Left ventricle myocardium inferior (tissue), 1 donor: ENCODE measurements around the gene ADD3. TPM values are rescaled to one million over a fixed set of nuclear protein-coding genes. Genes with fewer than 3 reads are reported as not detected.
A peak's percentile ranks its signal among the peaks of the same experiment; 100 is the strongest.

Experiments used
- DNase-seq: peaks from one replicate; pipeline ENCODE4 v3.0.0-alpha.2; 2020
- H3K27ac ChIP-seq: fragments of 200-600 bp; replicated peaks from 2 replicates; pipeline ENCODE4 v1.8.0; 2021
- H3K27me3 ChIP-seq: fragments of 200-600 bp; 2 replicates; pipeline ENCODE4 v1.8.0; 2021; ENCODE audit warnings: low read depth
- H3K36me3 ChIP-seq: fragments of 200-600 bp; 2 replicates; pipeline ENCODE4 v1.8.0; 2021
- H3K4me1 ChIP-seq: fragments of 200-600 bp; 2 replicates; pipeline ENCODE4 v1.8.0; 2021
- H3K4me3 ChIP-seq: fragments of 200-600 bp; 2 replicates; pipeline ENCODE4 v1.8.0; 2021; ENCODE audit warnings: mild to moderate bottlenecking, moderate library complexity
- H3K9me3 ChIP-seq: fragments of 200-600 bp; replicated peaks from 2 replicates; pipeline ENCODE4 v1.8.0; 2021
- intact Hi-C: fragments of 100-400 bp; cut with micrococcal nuclease; formaldehyde crosslinking; loops from one replicate; pipeline ENCODE4 v1.11.0; 2022
- total RNA-seq: library from RNA; stranded (reverse); fragmentation: NEBNext Ultra II Directional; extraction: Animal tissue kit (Norgen Biotek cat#: 25700); gene quantifications from one replicate; pipeline ENCODE4 v1.2.1, GENCODE V29; 2021
- TF ChIP-seq, protein P1 (sequence below): fragments of 200-600 bp; IDR thresholded peaks from 2 replicates; pipeline ENCODE4 v1.8.0; 2021; ENCODE audit warnings: antibody characterized with exemption, mild to moderate bottlenecking, borderline replicate concordance
- donor health status: DM: no; HTN: yes; CAD: no; lungs with severe emphysema.

Gene ADD3
- total RNA-seq, 1 donor from 2014 or later = 113 TPM

GRCh38 chr10:110170142-110170971 lies 162.6 kb downstream of the ADD3 start:
- H3K36me3 ChIP-seq = no peaks in the 10 kb centered on the region
- peak overlapping the region; percentile 82 for H3K27ac ChIP-seq
- TF ChIP-seq, protein P1, sequence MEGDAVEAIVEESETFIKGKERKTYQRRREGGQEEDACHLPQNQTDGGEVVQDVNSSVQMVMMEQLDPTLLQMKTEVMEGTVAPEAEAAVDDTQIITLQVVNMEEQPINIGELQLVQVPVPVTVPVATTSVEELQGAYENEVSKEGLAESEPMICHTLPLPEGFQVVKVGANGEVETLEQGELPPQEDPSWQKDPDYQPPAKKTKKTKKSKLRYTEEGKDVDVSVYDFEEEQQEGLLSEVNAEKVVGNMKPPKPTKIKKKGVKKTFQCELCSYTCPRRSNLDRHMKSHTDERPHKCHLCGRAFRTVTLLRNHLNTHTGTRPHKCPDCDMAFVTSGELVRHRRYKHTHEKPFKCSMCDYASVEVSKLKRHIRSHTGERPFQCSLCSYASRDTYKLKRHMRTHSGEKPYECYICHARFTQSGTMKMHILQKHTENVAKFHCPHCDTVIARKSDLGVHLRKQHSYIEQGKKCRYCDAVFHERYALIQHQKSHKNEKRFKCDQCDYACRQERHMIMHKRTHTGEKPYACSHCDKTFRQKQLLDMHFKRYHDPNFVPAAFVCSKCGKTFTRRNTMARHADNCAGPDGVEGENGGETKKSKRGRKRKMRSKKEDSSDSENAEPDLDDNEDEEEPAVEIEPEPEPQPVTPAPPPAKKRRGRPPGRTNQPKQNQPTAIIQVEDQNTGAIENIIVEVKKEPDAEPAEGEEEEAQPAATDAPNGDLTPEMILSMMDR = no peak
- intact Hi-C loops = no loop called here
- peak overlapping the region; percentile 22 for H3K4me3 ChIP-seq
- H3K27me3 ChIP-seq = peaks cover 37% of the 10 kb centered on the region
- peaks cover 38% of the 10 kb centered on the region for H3K4me1 ChIP-seq
- no peak for DNase-seq
- no peaks in the 10 kb centered on the region for H3K9me3 ChIP-seq

DNA sequence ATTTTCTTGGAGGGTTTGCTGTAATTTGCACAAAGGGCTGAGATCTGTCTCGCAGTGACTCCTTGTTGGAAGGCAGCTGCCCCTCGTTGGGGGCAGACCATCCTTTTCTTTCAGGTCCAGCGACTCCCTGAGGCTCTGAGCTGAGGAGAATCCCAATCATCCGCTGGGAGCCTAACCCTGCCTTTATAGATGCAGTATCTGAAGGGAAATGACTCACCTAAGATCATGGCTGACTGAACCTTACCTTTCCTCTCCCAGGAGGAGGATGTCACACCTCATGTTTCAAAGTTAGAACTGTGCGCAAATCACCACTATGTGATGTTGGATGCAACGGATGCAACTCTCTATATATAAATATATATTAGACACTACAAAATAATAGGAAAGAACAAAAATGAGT lies 163.2 kb downstream of the ADD3 start:
- Histone ChIP-seq H3K36me3 (no peaks in the 10 kb centered on the region), H3K4me3 (peak overlapping the region; percentile 9), H3K27me3 (peaks cover 34% of the 10 kb centered on the region), H3K4me1 (peaks cover 44% of the 10 kb centered on the region), H3K27ac (peak overlapping the region; percentile 82), H3K9me3 (no peaks in the 10 kb centered on the region)
- intact Hi-C loops = no loop called here
- TF ChIP-seq, protein P1 = no peak
- DNase-seq = no peak

- Histone ChIP-seq H3K36me3 (no peaks in the 10 kb centered on the region), H3K4me3 (no peak overlapping the region), H3K27me3 (peaks cover 25% of the 10 kb centered on the region), H3K27ac (peak overlapping the region; percentile 82), H3K9me3 (no peaks in the 10 kb centered on the region), H3K4me1 (peaks cover 55% of the 10 kb centered on the region)
- DNase-seq = no peak
- TF ChIP-seq, protein P1 = no peak
- intact Hi-C loops = no loop called here
Observed at GRCh38 chr10:110172155-110172554, 164.4 kb downstream of the ADD3 start.

DNA sequence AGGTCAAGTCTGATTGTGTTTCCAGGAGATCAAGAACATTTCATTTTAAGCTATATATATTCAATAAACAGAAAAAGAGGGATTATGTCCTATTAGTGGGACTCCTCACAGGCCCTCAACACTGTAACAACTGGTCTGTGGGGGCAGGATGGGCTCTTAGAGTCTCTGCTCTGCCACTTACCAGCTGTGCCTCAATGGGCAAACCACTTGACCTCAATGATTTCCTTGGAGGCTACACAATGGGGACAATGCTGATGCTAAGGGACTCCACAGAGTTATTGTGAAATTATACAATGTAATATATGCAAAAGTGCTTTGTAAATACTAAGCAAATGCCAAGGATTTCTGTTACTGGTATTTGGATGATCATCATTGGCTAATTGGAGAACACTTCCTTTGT lies 166.4 kb downstream of the ADD3 start:
- H3K27ac ChIP-seq = no peak overlapping the region
- H3K36me3 ChIP-seq = no peaks in the 10 kb centered on the region
- no peak overlapping the region for H3K4me3 ChIP-seq
- intact Hi-C loops = no loop called here
- H3K27me3 ChIP-seq = peaks cover 6% of the 10 kb centered on the region
- no peak for DNase-seq
- no peaks in the 10 kb centered on the region for H3K9me3 ChIP-seq
- TF ChIP-seq, protein P1 = no peak
- peaks cover 40% of the 10 kb centered on the region for H3K4me1 ChIP-seq

- no peaks in the 10 kb centered on the region for H3K9me3 ChIP-seq
- H3K36me3 ChIP-seq = no peaks in the 10 kb centered on the region
- intact Hi-C loops = no loop called here
- H3K4me1 ChIP-seq = peaks cover 34% of the 10 kb centered on the region
- no peak for DNase-seq
- no peak overlapping the region for H3K4me3 ChIP-seq
- H3K27ac ChIP-seq = peak overlapping the region; percentile 87
- TF ChIP-seq, protein P1 = no peak
- H3K27me3 ChIP-seq = peaks cover under 1% of the 10 kb centered on the region
Observed at GRCh38 chr10:110174816-110175215, 167.0 kb downstream of the ADD3 start.
